ENCODE measurements around the gene UBE3C.

UBE3C gene

GRCh38 chr7:157239571-157240270, 101.0 kb downstream of the UBE3C start:
- TF ChIP-seq GABPA (IDR thresholded peaks at IDR 0.05; ENCODE audit: low read depth) (no peak), POLR2AphosphoS5 (IDR thresholded peaks at IDR 0.05; ENCODE audit: low read depth) (0 out of 2 replicates have a peak, but pooled peaks have one; percentile 26)
- Histone ChIP-seq H3K27me3 (ENCODE audit: insufficient read depth, poor library complexity, severe bottlenecking) (no peaks in the 10 kb centered on the region), H3K27ac (replicated peaks) (no peak overlapping the region), H3K4me3 (replicated peaks; ENCODE audit: insufficient read depth, low read length) (no peak overlapping the region)
- no peak for DNase-seq (ENCODE audit: low read depth in 1 of 2, low spot score in 1 of 2)

- Histone ChIP-seq H3K27ac (replicated peaks) (no peak overlapping the region), H3K4me3 (replicated peaks; ENCODE audit: insufficient read depth, low read length) (no peak overlapping the region), H3K27me3 (ENCODE audit: insufficient read depth, poor library complexity, severe bottlenecking) (no peaks in the 10 kb centered on the region)
- no peak for DNase-seq (ENCODE audit: low read depth in 1 of 2, low spot score in 1 of 2)
- TF ChIP-seq POLR2AphosphoS5 (IDR thresholded peaks at IDR 0.05; ENCODE audit: low read depth): no peak
- TF ChIP-seq GABPA (IDR thresholded peaks at IDR 0.05; ENCODE audit: low read depth): no peak
- TF ChIP-seq, protein P1, sequence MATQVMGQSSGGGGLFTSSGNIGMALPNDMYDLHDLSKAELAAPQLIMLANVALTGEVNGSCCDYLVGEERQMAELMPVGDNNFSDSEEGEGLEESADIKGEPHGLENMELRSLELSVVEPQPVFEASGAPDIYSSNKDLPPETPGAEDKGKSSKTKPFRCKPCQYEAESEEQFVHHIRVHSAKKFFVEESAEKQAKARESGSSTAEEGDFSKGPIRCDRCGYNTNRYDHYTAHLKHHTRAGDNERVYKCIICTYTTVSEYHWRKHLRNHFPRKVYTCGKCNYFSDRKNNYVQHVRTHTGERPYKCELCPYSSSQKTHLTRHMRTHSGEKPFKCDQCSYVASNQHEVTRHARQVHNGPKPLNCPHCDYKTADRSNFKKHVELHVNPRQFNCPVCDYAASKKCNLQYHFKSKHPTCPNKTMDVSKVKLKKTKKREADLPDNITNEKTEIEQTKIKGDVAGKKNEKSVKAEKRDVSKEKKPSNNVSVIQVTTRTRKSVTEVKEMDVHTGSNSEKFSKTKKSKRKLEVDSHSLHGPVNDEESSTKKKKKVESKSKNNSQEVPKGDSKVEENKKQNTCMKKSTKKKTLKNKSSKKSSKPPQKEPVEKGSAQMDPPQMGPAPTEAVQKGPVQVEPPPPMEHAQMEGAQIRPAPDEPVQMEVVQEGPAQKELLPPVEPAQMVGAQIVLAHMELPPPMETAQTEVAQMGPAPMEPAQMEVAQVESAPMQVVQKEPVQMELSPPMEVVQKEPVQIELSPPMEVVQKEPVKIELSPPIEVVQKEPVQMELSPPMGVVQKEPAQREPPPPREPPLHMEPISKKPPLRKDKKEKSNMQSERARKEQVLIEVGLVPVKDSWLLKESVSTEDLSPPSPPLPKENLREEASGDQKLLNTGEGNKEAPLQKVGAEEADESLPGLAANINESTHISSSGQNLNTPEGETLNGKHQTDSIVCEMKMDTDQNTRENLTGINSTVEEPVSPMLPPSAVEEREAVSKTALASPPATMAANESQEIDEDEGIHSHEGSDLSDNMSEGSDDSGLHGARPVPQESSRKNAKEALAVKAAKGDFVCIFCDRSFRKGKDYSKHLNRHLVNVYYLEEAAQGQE (IDR thresholded peaks at IDR 0.05; ENCODE audit: insufficient replicate concordance, low read depth): no peak
- TF ChIP-seq SPI1 (IDR thresholded peaks at IDR 0.05; ENCODE audit: borderline replicate concordance, low read depth): no peak
- TF ChIP-seq, protein P2, sequence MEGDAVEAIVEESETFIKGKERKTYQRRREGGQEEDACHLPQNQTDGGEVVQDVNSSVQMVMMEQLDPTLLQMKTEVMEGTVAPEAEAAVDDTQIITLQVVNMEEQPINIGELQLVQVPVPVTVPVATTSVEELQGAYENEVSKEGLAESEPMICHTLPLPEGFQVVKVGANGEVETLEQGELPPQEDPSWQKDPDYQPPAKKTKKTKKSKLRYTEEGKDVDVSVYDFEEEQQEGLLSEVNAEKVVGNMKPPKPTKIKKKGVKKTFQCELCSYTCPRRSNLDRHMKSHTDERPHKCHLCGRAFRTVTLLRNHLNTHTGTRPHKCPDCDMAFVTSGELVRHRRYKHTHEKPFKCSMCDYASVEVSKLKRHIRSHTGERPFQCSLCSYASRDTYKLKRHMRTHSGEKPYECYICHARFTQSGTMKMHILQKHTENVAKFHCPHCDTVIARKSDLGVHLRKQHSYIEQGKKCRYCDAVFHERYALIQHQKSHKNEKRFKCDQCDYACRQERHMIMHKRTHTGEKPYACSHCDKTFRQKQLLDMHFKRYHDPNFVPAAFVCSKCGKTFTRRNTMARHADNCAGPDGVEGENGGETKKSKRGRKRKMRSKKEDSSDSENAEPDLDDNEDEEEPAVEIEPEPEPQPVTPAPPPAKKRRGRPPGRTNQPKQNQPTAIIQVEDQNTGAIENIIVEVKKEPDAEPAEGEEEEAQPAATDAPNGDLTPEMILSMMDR (IDR thresholded peaks at IDR 0.05; ENCODE audit: insufficient read depth, low read length): no peak
Observed at GRCh38 chr7:157241631-157242030, 102.9 kb downstream of the UBE3C start.

GRCh38 chr7:157244516-157245294, 106.0 kb downstream of the UBE3C start:
- Histone ChIP-seq H3K4me3 (replicated peaks; ENCODE audit: insufficient read depth, low read length) (no peak overlapping the region), H3K27ac (replicated peaks) (no peak overlapping the region), H3K27me3 (ENCODE audit: insufficient read depth, poor library complexity, severe bottlenecking) (no peaks in the 10 kb centered on the region)
- TF ChIP-seq SPI1 (IDR thresholded peaks at IDR 0.05; ENCODE audit: borderline replicate concordance, low read depth) (no peak), POLR2AphosphoS5 (IDR thresholded peaks at IDR 0.05; ENCODE audit: low read depth) (no peak), GABPA (IDR thresholded peaks at IDR 0.05; ENCODE audit: low read depth) (no peak)
- TF ChIP-seq, protein P1 (IDR thresholded peaks at IDR 0.05; ENCODE audit: insufficient replicate concordance, low read depth): no peak
- TF ChIP-seq, protein P2 (IDR thresholded peaks at IDR 0.05; ENCODE audit: insufficient read depth, low read length): no peak
- DNase-seq (ENCODE audit: low read depth in 1 of 2, low spot score in 1 of 2): no peak

GRCh38 chr7:157246052-157246451, 107.3 kb downstream of the UBE3C start:
- no peak for DNase-seq (ENCODE audit: low read depth in 1 of 2, low spot score in 1 of 2)
- no peak overlapping the region for H3K4me3 ChIP-seq (replicated peaks; ENCODE audit: insufficient read depth, low read length)
- no peak for TF ChIP-seq SPI1 (IDR thresholded peaks at IDR 0.05; ENCODE audit: borderline replicate concordance, low read depth)
- no peak for TF ChIP-seq POLR2AphosphoS5 (IDR thresholded peaks at IDR 0.05; ENCODE audit: low read depth)
- TF ChIP-seq, protein P2 (IDR thresholded peaks at IDR 0.05; ENCODE audit: insufficient read depth, low read length): no peak
- TF ChIP-seq, protein P1 (IDR thresholded peaks at IDR 0.05; ENCODE audit: insufficient replicate concordance, low read depth): no peak
- no peak for TF ChIP-seq GABPA (IDR thresholded peaks at IDR 0.05; ENCODE audit: low read depth)

More at GRCh38 chr7:157246052-157246451, 107.3 kb downstream of the UBE3C start:
- Histone ChIP-seq H3K27ac (replicated peaks) (no peak overlapping the region), H3K27me3 (ENCODE audit: insufficient read depth, poor library complexity, severe bottlenecking) (no peaks in the 10 kb centered on the region)
